Measurements from ENCODE around the gene SLIT3. TPM values are rescaled to one million over a fixed set of nuclear protein-coding genes. Genes with fewer than 3 reads are reported as not detected.
"Not testable (repeated sequence)": the region's sequence is repeated elsewhere in the genome, so short reads cannot be mapped to it uniquely, and the experiment has no call there.

SLIT3 gene
- total RNA-seq, 1 donor from 2014 or later: 5.0 TPM

DNA sequence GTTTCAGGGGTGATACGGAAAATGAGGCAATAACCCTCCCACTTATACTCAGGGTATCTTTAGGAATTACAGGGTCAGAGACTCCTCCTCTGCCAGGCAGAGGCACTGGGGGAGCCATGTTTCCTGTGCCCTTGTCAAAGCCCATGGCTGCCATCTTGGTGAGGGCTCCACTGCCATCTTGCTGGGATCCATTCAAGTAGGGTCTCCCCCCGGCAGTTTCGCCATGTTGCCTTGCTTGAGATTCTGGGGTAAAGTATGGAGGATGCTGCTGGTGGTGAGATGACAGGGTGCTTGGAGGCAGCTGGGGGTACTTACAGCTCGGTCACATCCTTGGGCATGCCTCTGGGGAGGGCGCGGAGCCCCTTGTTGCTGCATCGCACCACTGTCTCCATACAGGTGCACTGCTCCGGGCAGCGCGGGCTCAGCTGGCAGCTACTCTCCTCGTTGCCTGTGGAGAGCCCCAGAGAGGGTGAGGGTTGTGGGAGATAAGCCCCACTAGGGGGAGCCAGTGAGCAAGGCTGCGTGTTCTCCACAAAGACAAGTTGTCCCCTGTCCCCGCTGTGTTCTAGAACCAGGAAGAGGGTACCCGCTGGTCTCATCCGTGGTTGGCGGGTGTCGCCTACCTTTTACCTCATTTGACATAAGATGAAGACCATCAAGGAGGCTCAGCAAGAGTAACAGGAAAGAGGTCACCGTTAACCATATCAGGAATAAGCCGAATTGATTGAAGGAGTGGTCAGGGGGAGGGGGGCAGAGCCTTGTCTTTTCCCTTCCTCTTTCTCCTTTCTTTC, 552.8 kb downstream of the SLIT3 start:
- no peak for DNase-seq (ENCODE audit: low read depth)
- TF ChIP-seq, protein P1, sequence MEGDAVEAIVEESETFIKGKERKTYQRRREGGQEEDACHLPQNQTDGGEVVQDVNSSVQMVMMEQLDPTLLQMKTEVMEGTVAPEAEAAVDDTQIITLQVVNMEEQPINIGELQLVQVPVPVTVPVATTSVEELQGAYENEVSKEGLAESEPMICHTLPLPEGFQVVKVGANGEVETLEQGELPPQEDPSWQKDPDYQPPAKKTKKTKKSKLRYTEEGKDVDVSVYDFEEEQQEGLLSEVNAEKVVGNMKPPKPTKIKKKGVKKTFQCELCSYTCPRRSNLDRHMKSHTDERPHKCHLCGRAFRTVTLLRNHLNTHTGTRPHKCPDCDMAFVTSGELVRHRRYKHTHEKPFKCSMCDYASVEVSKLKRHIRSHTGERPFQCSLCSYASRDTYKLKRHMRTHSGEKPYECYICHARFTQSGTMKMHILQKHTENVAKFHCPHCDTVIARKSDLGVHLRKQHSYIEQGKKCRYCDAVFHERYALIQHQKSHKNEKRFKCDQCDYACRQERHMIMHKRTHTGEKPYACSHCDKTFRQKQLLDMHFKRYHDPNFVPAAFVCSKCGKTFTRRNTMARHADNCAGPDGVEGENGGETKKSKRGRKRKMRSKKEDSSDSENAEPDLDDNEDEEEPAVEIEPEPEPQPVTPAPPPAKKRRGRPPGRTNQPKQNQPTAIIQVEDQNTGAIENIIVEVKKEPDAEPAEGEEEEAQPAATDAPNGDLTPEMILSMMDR (IDR thresholded peaks at IDR 0.05; ENCODE audit: insufficient read depth, low read length, poor library complexity, severe bottlenecking): peak; percentile 58
- no peaks in the 10 kb centered on the region for H3K27me3 ChIP-seq (ENCODE audit: control insufficient read depth, insufficient read depth, low read length)
- no peaks in the 10 kb centered on the region for H3K36me3 ChIP-seq (ENCODE audit: control insufficient read depth, insufficient read depth, low read length)
- no peak overlapping the region for H3K4me3 ChIP-seq (ENCODE audit: low read depth, low read length)

DNA sequence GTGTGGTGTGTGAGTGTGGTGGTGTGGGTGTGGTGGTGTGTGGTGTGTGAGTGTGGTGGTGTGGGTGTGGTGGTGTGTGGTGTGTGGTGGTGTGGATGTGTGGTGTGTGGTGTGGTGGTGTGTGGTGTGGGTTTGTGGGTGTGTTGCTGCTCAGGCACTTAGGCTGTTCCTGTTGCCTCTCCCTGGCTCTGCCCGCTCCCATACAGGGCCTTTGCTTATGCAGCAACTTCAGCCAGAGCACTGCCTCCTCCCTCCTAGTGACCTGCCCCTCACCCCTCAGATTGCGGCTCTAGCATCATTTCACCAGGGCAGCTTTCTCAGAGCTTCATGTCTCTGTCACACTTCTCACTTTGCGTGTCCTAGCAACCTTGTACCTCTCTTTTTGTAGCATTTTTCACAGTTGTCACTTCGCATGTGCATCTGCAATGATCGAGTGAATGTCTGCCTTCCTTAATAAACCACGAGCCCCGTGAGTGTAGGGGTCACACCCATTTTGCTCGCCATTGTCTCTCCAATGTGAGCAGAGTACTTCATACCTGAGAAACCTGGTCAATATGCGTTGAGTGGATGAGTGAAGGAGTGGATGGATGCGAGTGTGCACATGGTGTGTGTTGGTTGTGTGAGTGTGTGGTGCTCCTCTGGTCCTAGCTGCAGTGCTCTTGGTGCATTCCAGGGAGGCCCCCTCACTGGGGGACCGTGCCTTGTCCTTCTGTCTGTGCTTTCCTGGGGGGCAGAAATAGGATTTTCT, 553.9 kb downstream of the SLIT3 start:
- H3K36me3 ChIP-seq (ENCODE audit: control insufficient read depth, insufficient read depth, low read length): no peaks in the 10 kb centered on the region
- TF ChIP-seq, protein P1 (IDR thresholded peaks at IDR 0.05; ENCODE audit: insufficient read depth, low read length, poor library complexity, severe bottlenecking): no peak
- no peak overlapping the region for H3K4me3 ChIP-seq (ENCODE audit: low read depth, low read length)
- H3K27me3 ChIP-seq (ENCODE audit: control insufficient read depth, insufficient read depth, low read length): no peaks in the 10 kb centered on the region
- DNase-seq (ENCODE audit: low read depth): no peak

DNA sequence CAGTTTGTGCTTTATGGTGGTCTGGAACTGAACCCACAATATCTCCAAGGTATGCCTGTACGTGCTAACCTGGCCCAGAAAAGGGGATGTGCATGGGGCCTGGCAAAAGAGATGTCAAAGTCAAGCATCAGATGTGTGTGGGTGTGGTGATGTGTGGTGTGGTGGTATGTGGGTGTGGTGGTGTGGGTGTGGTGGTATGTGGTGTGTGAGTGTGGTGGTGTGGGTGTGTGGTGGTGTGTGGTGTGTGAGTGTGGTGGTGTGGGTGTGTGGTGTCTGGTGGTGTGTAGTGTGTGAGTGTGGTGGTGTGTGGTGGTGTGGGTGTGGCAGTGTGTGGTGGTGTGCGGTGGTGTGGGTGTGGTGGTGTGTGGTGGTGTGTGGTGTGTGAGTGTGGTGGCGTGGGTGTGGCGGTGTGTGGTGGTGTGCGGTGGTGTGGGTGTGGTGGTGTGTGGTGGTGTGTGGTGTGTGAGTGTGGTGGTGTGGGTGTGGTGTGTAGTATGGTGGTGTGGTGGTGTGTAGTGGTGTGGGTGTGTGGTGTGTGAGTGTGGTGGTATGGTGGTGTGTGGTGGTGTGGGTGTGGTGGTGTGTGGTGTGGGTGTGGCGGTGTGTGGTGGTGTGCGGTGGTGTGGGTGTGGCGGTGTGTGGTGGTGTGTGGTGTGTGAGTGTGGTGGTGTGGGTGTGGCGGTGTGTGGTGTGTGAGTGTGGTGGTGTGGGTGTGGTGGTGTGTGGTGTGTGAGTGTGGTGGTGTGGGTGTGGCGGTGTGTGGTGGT, 554.6 kb downstream of the SLIT3 start:
- not testable (repeated sequence) for H3K27me3 ChIP-seq (ENCODE audit: control insufficient read depth, insufficient read depth, low read length); DNase-seq (ENCODE audit: low read depth)

DNA sequence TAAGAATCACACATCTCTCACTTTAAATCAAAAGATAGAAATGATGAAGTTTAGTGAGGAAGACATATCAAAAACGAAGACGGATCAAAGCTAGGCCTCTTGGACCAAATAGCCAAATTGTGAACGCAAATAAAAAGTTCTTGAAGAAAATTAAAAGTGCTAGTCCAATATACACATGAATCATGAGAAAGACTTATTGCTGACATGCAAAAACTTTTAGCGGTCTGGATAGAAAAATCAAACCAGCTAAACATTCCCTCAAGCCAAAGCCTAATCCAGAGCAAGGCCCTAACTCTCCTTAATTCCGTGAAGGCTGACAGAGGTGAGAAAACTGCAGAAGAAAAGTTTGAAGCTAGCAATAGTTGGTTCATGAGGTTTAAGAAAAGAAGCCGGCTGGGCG, 557.3 kb downstream of the SLIT3 start:
- TF ChIP-seq, protein P1 (IDR thresholded peaks at IDR 0.05; ENCODE audit: insufficient read depth, low read length, poor library complexity, severe bottlenecking): no peak
- Histone ChIP-seq H3K4me3 (ENCODE audit: low read depth, low read length) (no peak overlapping the region), H3K27me3 (ENCODE audit: control insufficient read depth, insufficient read depth, low read length) (no peaks in the 10 kb centered on the region), H3K36me3 (ENCODE audit: control insufficient read depth, insufficient read depth, low read length) (no peaks in the 10 kb centered on the region)
- no peak for DNase-seq (ENCODE audit: low read depth)

More for the DNA sequence above, 554.6 kb downstream of the SLIT3 start:
- not testable (repeated sequence) for H3K4me3 ChIP-seq (ENCODE audit: low read depth, low read length); H3K36me3 ChIP-seq (ENCODE audit: control insufficient read depth, insufficient read depth, low read length)

DNA sequence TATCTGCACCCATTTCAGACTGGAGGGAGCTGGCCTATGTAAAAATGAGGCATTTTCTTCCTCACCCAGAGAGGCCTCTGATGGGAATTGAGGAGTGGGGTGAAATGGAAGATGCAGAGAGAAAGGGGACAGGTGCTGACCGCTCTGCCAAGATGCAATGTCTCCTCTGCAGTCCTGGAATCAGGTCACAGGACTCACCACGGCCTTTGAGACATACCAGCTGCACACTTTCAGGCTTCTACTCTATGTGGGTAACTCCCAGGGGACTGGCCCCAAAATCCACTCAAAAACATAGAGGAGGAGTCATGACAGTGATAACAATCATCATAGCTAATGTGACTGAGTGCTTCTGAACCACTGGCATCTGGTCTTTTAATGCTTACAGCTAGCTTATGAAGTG, 558.6 kb downstream of the SLIT3 start:
- not testable (repeated sequence) for DNase-seq (ENCODE audit: low read depth); H3K4me3 ChIP-seq (ENCODE audit: low read depth, low read length); H3K36me3 ChIP-seq (ENCODE audit: control insufficient read depth, insufficient read depth, low read length); H3K27me3 ChIP-seq (ENCODE audit: control insufficient read depth, insufficient read depth, low read length)

DNA sequence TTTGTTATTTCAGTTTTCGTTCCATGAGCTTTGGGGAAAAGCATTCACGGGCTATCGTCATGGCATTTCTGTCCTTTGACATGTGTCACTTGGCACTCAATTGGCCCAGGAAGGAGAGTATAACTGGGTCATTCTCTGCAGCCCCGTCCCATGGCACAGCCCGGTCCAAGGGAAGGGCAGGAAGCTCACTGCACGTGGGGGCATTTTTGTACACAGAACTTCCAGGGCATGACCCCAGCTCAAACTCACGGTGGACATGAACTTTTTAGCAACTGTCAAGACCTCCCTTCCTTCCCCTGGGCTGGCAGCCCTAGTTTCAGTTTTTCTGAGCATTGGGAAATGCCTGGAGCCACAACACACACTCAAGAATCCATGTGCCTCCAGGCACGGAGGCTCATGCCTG, 560.1 kb downstream of the SLIT3 start:
- no peak for DNase-seq (ENCODE audit: low read depth)
- Histone ChIP-seq H3K27me3 (ENCODE audit: control insufficient read depth, insufficient read depth, low read length) (no peaks in the 10 kb centered on the region), H3K4me3 (ENCODE audit: low read depth, low read length) (no peak overlapping the region), H3K36me3 (ENCODE audit: control insufficient read depth, insufficient read depth, low read length) (no peaks in the 10 kb centered on the region)
- TF ChIP-seq, protein P1 (IDR thresholded peaks at IDR 0.05; ENCODE audit: insufficient read depth, low read length, poor library complexity, severe bottlenecking): no peak
